HG02623 (cell line): ENCODE data around the gene SSBP2.
"Not testable (repeated sequence)": the region's sequence is repeated elsewhere in the genome, so short reads cannot be mapped to it uniquely, and the experiment has no call there.

Experiments
- ATAC-seq: cut with Tn5 transposase; IDR thresholded peaks from one replicate; pipeline ENCODE4 v1.9.1; 2021; ENCODE audit warnings: moderate library complexity; ENCODE audit not compliant: unreplicated experiment

Gene SSBP2

GRCh38 chr5:81537905-81538547 lies 212.9 kb downstream of the SSBP2 start:
- ATAC-seq, result no peak

DNA sequence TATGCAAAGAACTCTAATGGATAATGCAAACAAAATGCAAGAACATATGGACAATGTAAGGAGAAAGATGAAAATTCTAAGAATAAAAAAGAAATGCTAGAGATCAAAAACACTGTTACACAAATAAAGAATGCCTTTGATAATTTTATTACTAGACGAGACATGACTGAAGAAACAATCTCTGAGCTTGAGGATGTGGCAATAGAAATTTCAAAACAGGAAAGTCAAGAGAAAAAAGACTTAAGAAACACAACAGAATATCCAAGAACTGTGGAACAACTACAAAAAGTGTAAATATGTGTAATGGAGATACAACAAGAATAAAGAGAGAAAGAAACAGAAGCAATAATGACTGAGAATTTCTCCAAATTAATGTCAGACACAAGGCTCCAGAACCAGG lies 216.5 kb downstream of the SSBP2 start:
- no peak for ATAC-seq

DNA sequence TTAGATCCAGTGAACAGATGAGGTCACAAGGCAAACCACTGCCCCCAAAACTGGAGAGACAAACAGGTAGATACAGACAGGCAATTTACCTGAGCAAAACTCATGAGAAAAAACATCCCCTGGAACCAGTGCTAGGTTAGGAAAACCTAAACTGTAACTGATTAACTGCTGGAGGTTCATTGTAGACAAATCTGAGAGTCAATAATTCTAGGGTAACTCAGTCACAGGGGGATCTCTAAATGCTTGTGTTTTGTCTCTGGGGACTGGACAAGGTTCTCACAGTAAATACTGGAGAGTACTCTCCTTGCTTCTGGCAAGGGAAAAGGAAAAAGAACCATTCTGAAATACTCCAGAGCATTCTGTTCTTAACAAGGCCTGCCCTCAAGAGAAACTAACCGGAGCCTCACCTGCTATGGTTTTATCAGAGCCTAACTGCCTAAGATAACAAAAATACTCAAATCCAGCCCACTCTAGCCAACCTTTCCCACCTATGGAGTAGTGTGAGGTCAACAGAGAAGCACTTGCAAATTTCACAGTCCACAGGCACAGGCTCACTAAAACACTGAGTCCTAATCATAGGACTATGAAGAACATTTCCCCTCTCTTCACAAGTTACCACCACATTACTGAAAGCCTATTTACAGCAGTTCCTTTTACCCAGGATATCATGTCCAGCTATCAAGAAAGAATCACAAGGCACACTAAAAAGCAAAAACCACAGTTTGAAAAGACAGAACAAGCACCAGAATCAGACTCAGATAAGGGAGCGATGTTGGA lies 217.1 kb downstream of the SSBP2 start:
- ATAC-seq, result no peak

GRCh38 chr5:81530919-81531318 lies 220.0 kb downstream of the SSBP2 start:
- ATAC-seq, result no peak

DNA sequence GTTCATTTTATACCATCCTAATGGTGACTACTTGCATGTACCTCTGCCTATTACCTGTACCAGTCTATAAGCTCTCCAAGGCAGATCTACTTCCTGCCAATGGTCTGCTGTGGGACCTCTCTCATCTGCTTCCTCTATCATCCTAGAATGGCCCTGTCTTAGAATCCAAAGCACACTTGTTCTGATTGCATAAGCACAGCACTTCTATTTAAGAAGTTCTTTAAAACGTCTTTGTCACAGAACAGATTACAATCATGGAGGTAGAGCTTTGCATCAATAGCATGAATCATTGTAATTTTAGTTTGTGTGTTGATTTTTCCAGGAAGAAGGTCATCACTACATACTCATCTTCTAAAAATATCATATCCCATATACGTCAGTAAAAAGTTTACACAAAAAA lies 225.2 kb downstream of the SSBP2 start:
- ATAC-seq, result no peak

- no peak for ATAC-seq
Measured at GRCh38 chr5:81524015-81524414, 226.9 kb downstream of the SSBP2 start.

- ATAC-seq, result no peak
Measured at GRCh38 chr5:81522571-81522970, 228.3 kb downstream of the SSBP2 start.

- ATAC-seq, result no peak
Measured at GRCh38 chr5:81520769-81521168, 230.1 kb downstream of the SSBP2 start.

DNA sequence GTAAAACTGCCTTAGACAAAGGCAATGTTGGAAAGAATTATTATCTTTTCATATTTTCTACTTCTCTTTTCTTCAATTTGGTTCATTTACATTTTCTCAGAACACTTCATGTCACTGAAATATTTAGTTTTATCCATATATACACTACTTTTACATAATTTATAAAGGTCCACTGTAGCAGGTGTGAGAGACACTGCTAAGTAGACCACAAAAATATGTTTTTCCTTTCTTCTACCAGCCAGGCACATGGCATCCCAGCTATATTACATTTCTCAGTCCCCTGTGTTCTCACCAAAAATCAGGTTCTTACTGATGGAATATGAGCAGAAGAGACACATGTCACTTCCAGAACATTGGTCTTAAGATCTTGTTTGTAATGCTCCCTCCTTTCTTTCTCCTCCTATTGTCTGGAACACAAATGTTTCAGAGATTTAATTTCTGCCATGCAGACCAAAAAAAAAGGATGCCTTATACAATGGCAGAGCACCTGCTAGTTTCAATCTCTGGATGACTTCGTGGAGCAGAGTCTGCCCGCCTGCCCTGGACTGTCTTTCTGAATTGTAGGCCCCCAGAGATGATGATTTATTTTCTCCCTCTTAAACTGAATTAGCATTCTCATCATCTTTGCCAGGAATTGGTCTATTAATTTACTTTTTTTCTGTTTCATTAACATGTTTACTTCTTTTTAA lies 231.5 kb downstream of the SSBP2 start:
- ATAC-seq, result no peak

DNA sequence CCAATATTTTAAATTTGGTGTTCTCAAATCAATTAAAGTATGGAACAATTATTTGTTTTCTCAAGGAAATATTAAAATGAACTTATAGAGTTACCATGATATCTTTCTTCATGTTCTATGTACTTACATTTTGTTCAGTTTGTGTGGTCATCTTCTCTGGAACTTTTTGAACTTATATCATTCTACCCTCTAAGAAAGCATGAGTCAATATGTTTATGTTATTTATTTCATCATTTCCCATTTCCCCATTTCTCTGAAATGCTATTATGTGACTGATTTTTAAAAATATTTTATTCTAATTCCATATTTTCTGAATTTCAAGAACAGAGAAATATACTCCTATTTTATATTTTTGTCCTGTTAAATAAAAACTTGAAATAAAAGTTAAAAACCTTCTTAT lies 233.4 kb downstream of the SSBP2 start:
- ATAC-seq, result no peak

DNA sequence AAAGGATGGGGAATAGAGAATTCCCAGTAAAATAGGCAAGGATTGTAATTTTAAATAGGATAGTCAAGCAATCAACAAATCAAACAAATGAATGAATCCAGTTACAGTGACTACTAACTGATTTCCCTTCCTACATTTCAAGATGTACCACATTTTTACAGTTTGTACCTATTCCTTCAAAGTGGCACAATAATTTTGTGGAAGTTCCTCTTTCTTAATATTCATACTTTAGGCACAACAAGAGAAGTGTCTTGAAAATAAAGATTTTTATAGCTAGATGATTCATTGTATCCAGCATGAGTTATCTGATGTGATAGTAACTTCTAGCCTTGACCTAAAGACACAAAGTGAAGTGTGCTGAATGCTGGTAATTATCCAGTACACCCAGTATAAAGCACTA lies 234.8 kb downstream of the SSBP2 start:
- ATAC-seq, result no peak

DNA sequence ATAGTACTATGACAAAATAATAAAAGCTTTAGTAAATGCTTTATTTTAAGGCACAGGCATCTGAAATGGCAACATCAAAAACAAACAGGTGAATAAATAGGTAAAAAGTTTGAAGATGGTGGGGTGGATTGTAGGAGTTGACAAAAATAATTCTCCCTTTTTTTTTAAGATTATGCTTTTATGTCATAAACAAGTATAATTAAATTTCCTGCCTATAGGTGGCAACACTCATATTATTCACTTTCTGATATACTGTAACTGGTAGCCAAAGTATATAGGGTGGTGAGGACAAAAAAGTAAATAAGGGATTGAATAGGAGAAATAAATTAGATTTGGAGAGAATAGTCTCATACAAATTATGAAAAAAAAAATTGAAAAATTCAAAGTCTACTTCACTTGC lies 236.9 kb downstream of the SSBP2 start:
- no peak for ATAC-seq

- no peak for ATAC-seq
Measured at GRCh38 chr5:81513473-81513872, 237.4 kb downstream of the SSBP2 start.

DNA sequence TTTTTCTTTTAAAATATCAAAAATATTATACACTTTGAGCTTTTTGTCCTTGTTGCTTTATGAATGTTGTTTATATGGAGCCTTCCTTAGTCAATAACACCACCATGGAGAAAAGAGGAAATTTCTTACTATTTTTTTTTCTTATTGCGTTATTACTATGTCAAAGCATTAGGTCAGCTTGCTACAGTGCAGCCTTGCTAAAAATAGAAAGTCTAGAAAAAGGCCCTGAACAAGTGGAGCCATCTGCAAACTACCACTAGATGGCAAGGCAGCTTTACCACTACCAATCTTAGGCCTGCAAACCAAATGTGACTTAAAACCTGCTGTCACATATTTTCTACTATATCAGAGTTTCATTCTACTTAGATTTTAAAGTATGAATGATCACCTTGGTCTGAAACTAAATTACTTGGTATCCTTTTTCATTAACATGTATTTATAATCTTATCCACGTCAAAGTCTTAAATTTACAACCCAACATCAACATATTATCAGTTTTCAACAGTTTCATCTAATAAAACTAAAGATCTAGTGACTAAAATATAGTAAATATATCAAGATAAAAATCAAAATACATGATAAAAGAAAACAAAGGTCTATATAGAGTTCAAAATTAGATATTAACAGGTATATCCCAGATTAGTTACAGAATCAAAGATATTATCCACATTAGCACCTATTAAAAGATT lies 243.9 kb downstream of the SSBP2 start:
- peak; percentile 99 for ATAC-seq

- ATAC-seq, result no peak
Measured at GRCh38 chr5:81506378-81506777, 244.5 kb downstream of the SSBP2 start.

DNA sequence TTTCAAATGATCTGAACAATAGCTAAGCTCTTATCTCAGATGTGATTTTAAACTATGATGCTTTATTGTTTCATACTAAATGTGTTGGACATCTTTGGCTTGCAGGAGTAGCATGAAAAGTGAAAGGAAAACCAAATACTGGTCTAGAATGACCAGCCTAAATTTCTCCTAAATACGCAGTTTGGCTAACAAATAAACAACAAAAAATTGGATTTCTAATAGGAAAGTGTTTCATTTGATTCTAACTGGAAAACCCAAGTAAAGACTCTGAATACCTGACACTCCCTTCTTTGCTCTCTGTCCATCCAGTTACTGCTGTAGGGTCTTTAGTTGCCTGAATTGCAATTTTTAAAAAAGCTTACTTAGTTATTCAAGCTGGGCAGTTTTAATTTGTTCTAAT lies 245.2 kb downstream of the SSBP2 start:
- ATAC-seq, result no peak

- ATAC-seq, result not testable (repeated sequence)
Measured at GRCh38 chr5:81503602-81504001, 247.3 kb downstream of the SSBP2 start.

GRCh38 chr5:81495286-81495685 lies 255.6 kb downstream of the SSBP2 start:
- no peak for ATAC-seq

GRCh38 chr5:81488862-81489261 lies 262.0 kb downstream of the SSBP2 start:
- ATAC-seq, result no peak

DNA sequence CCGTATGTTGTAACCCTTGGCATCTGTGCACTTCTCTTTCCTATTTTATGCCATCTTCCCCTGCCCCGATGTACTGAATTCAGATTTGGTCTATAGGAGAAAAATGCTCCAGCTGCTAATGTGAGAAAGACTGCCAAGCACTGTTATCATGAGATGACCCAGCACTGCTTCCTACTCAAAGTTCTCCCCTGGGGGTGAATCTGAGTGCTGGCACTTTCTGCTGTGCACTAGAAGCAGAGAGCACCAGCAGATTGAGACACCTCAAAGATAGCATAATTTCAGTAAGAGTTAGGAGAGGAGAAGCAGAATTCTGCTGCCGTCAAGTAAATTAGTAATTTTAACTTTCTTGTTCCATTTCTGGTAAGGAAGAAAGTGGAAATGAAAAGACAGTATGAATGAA lies 264.2 kb downstream of the SSBP2 start:
- no peak for ATAC-seq

DNA sequence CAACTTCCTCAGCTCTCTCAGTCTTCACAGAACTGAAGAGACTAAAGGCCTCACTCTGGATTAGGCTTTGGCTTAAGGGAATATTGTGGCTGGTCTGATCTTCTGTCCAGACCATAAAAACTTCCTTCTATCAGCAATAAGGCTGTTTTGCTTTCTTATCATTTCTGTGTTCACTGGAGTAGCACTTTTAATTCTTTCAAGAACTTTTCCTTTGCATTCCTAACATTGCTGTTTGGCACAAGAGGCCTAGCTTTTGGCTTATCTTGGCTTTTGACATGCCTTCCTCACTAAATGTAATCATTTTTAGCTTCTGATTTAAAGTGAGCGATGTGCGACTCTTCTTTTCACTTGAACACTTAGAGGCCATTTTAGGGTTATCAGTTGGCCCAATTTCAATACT lies 268.3 kb downstream of the SSBP2 start:
- ATAC-seq, result no peak

DNA sequence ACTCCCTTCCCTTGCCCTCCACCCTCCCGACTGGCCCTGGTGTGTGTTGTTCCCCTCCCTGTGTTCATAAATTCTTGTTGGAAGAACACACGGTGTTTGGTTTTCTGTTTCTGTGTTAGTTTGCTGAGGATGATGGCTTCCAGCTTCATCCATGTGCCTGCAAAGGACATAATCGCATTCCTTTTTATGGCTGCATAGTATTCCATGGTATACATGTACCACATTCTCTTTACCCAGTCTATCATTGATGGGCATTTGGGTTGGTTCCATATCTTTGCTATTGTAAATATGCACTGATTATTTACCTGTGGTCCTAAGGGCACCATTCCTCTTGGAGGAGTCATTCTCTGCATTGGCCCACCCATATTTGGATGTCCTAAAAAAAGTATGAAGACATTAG lies 277.5 kb downstream of the SSBP2 start:
- not testable (repeated sequence) for ATAC-seq
